CMK (cell line): Measurements from ENCODE around the gene PCP2.

ENCODE experiments used
- DNase-seq: peaks from one replicate; pipeline ENCODE4 v3.0.0-alpha.2; 2010; ENCODE audit warnings: low read depth

PCP2 gene

GRCh38 chr19:7638802-7639465 lies 5.4 kb upstream of the PCP2 start:
- DNase-seq, result no peak

DNA sequence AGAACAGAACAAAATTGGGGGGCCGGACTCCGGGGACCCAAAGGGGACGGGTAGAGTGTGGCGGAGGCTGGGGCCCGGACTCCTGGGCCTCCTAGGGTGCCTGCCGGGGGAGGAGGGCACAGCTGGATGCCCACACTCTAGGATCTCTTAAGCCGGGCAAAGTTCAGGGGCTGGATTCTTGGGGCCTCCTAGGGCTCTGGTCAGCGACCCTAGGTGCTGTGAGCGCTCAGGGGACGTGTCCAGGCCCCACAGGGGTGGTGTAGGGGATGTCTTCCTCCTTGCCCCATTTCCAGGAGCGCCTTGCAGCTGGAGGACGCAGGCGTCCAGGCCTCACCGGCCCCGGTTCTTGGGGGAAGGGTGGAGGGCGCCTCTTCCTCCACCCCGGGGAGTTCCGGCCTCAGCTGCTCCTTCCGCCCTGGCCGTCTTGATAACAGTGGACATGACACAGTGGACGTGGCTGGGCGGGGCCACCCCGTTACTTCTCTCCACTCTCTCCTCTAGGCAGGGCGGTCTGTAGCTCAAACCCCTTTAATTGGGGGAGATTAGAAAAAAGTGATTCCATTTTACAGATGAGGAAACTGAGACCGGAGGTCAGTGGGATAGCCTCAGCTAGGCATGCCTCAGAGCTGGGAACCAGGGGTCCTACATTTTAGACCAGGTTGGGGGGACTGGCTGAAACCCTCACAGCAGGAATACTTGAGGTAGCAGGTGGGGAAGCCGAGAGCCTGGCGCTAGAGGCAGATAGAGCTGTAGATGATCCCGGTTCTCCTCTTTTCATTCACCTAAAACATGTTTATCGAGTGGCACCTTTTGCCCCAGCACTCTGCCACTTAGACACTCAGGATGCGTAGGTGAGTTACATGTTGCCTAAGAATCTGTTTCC lies 4.1 kb upstream of the PCP2 start:
- peak; percentile 74 for DNase-seq

- peak; percentile 73 for DNase-seq
These were observed 3.3 kb upstream of the PCP2 start, which contains the start of gene STXBP2 for GRCh38 chr19:7636691-7637373. Gene STXBP2 (plus strand): TSS chr19:7637110. CDS start chr19:7637150, 40 bp downstream.

DNA sequence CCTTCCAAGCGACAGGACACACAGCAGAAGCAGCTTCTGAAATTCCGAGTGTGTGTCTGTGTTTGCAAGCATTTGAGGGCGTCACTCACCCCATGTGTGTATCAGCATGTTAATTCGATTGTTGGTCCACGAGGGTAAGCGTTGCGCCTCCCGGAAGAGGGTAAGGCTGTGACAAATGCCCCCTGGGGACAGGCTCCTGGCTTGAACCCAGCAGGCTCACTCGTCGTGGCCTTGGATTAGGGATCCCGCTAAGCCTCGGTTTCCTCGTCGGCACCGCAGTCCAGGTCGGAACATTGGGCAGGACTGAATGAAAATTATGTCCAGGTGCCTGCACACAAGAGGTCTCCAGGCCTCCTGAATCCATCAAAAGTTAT lies 2.8 kb upstream of the PCP2 start:
- DNase-seq, result no peak

GRCh38 chr19:7635670-7636069 lies 2.2 kb upstream of the PCP2 start:
- no peak for DNase-seq

DNA sequence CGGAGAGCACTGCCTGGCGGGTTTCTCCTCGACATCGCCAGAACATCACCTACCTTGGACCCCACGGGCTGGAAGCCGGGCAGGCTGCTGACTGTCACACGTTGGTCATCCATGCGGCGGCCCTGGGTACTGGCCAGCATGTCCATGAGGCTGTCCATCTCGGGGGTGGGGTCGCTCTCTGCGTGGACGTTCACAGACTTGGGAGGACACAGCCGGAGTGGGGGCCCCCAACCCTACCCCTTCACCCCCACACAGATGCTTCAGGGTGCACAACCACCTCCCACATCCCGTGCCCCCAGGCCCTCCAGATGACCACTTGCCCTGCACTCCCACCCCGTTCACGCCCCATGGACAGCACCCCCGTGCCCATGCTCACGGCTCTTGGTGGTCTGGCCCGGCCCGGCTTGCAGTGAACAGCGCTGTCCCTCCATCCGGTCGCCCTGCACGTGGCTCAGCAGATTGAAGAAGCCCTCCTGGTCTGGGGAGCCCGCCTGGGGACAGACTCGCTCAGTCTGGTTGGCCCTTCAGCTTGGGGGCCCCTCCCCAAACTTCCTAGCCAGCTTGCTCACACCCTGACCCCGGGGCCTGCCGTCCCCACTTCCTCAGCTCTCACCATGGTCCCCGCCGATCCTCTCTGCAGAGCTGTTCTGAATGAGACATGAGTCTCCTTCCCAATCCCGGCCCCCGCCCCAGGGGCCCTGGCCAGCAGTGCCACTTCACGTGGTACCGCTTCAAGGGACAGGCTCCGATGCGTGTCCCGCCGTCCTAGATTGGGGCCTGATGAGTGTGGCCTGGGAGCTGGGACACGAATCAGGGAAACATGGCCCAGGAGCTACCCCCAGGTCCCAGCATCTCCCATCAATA lies 947 bp downstream of the PCP2 start:
- DNase-seq, result no peak

- no peak for DNase-seq
These were observed 1.9 kb downstream of the PCP2 start for GRCh38 chr19:7631577-7631976.

DNA sequence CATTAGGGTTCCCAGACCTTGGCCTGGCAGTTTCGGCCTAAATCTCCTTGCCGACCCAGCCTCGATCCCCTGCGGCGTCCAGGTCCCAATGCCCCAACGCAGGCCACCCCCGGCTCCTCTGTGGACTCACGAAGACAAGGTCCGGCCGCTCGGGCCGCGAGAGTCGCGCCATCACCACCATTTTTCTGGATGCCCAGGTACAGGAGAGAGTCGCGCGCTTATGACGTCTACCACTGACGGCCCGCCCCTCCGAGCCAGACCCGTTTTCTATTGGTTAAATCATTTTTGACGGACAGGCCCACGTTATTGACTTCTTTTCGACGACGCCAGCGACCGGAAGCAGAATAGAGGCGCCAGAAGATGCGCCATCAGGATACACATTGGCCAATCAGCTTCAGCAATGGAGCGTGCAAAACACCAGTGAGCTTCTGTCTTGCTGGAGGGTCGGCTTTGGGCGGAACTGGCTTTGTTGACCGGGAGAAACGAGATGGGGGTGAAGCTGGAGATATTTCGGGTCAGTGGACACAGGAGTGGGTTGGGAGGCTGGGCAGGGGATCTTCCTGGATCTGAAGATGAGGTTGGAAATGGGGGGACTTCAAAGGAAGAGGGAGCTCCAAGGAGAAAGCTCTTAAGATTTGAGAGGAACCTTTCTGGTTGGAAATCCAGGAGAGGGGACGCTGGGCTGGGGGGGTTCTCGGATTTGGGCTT lies 4.0 kb downstream of the PCP2 start, which contains the start of the genes PET100 and XAB2:
Gene PET100 (plus strand): TSS at position 447 of the 708 bp plus-strand sequence. CDS start 41 bp downstream, at position 488.
Gene XAB2 (minus strand): TSS at position 199 of the 708 bp plus-strand sequence. CDS start 18 bp downstream, at position 181.
- DNase-seq, result peak; percentile 96

- no peak for DNase-seq
These were observed 4.8 kb downstream of the PCP2 start for GRCh38 chr19:7628589-7629311.

GRCh38 chr19:7627166-7627565 lies 6.4 kb downstream of the PCP2 start:
- no peak for DNase-seq

DNA sequence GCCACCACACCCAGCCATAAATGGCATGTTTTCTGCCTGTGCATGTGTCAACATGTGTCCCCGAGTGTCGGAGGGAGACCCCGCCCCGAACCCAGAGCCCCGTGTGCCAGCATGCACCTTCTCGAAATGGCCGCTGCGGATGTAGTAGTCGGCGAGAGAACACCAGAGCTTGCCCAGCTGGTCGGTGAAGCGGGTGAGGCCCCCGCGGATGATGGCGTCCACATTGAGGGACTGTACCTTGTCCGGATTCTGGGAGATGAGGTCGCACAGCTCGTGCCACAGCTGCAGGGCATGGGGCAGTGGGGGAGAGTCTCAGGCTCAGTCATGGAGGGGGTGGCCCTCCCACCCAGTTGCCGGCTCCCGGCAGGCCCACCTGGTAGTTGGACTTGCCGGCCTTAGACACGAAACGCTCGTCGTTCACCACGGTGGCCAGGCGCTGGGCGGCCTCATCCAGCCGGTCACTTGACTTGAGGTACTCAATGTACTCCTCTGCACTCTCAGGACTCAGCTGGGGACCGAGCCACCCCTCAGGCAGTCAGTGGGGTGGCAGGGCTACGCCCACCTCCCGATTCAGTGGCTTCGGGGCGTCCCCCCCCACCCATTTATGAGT lies 7.7 kb downstream of the PCP2 start:
- no peak for DNase-seq

- no peak for DNase-seq
These were observed 8.7 kb downstream of the PCP2 start for GRCh38 chr19:7624810-7625209.

- no peak for DNase-seq
These were observed 9.6 kb downstream of the PCP2 start for GRCh38 chr19:7623725-7624603.

- no peak for DNase-seq
These were observed 10.4 kb downstream of the PCP2 start for GRCh38 chr19:7622933-7623685.

DNA sequence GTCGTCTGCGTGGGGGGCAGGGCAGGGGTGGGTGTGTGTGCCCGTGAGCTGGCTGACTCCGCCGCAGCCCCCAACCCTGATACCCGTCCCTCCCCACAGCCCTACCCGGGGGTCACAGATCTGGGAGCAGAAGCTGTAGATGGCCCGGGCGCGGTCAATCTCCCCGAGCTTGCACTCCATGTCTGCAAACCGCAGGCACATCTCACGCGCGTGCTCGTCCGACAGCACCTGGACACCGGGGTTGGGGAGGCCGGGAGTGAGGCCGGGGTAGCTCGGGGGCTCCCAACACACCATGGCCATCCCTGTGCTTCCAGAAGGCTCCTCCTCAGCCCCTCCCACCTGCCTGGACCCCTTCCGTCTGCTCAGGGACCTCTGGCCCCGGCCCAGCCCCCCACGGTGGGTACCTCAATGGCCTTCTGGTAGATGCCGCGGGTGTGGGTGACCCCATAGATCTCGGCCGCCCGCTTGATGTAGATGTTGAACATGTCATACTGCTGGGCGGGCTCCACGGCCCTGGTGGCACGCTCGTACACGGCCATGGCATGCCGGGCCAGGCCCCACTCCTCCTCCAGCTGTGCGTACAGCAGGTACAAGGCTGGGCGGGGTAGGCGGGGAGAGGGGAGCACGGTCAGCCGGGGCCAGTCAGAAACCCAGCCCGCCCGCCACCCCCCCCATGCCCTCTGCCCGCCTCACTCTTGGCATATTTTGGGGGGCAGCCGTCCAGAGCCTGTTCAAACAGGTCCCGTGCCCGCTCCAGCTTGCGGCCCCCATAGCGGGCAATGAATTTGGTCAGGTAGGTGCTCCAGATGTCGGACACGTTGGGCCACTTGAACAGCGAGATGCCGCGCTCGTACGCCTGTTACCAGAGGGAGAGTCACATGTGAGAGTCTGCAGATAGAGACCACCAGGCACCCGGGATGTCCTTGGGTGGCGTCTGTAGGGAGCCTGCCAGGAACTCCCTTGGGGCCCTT lies 12.8 kb downstream of the PCP2 start:
- DNase-seq, result no peak

DNA sequence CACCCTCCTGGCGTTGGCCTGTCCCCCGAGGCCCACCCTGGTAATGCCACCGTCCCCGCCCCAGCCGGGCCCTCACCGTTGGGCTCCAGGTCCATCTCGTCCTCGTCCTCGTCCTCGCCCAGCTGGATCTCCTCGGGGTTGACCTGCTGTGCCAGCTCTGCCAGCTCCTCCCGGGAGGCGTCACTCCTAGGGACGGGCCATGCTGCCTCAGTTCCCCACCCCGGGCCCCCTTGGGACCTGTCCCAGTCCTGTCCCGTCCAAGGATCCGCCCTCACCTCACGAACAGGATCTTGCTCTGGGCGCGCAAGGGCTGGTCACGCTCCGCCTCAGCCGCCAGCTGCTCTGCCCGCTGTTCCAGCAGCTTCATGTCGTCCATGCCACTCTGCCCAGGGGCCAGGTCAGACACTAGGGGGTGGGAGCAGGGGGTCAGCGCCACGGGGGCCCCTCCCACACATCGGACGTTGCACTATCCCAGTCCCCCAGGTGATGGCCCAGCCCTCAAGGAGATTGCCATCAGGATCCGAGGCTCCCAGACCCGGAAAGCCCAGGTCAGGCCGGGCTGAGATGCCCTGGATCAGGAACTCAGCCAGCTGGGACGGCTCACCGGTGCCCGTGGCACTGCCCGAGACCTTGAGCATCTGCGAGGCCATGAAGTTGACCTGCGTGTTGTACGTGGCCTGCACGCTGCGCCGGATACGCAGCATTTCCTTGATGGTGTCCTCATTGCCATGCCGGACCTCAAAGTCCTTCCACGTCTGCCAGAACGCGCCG lies 13.7 kb downstream of the PCP2 start:
- DNase-seq, result no peak
